Gastrocnemius medialis (tissue), 4 donors: ENCODE results near the gene MGMT. TPM values are rescaled to one million over a fixed set of nuclear protein-coding genes. Genes with fewer than 3 reads are reported as not detected.

Experiments used
- ATAC-seq, 2 donors: fragments of 150-250 bp; one replicate each; pipeline ENCODE4 v1.9.1; 2016
- DNase-seq, 2 donors: peaks; one replicate each; pipeline ENCODE4 v3.0.0-alpha.2; 2019
- H3K27ac ChIP-seq, 4 donors: fragments of 200-600 bp; sonication (generic); 1 replicate in 1 of 4; 2 replicates in 3 of 4; pipeline ENCODE4 v1.5.1; 2016 to 2018; ENCODE audit warnings: mild to moderate bottlenecking in 2 of 4, moderate library complexity in 1 of 4
- H3K27me3 ChIP-seq, 3 donors: fragments of 200-600 bp; sonication (generic) in 2 of 3; 1 replicate in 1 of 3; 2 replicates in 2 of 3; pipeline versions ENCODE4 v1.5.1 to v1.6.0; 2016 to 2019; ENCODE audit warnings: mild to moderate bottlenecking in 1 of 3, moderate library complexity in 1 of 3
- H3K36me3 ChIP-seq, 2 donors: fragments of 200-600 bp; sonication (generic) in 1 of 2; one replicate each; pipeline ENCODE4 v1.5.1; 2017 to 2018
- H3K4me1 ChIP-seq, 2 donors: fragments of 200-600 bp; sonication (generic) in 1 of 2; one replicate each; pipeline ENCODE4 v1.5.1; 2016 to 2017; ENCODE audit warnings: mild to moderate bottlenecking in 2 of 2
- H3K4me3 ChIP-seq, 4 donors: fragments of 200-600 bp; sonication (generic) in 3 of 4; 1 replicate in 1 of 4; 2 replicates in 3 of 4; pipeline ENCODE4 v1.5.1; 2016 to 2019; ENCODE audit warnings: mild to moderate bottlenecking in 2 of 4
- H3K9me3 ChIP-seq, 3 donors: fragments of 200-600 bp; sonication (generic) in 2 of 3; 1 replicate in 1 of 3; 2 replicates in 2 of 3; pipeline ENCODE4 v1.5.1; 2016 to 2019
- CTCF ChIP-seq, 5 experiments: fragments of 450-650 bp in 3 of 5; fragments of 200-600 bp in 2 of 5; sonication (generic) in 2 of 5; IDR thresholded peaks in 4 of 5; conservative IDR thresholded peaks in 1 of 5; 1 replicate in 4 of 5; 2 replicates in 1 of 5; pipeline ENCODE4 v1.5.1; 2016 to 2019; ENCODE audit warnings: antibody characterized with exemption in 5 of 5, mild to moderate bottlenecking in 3 of 5, moderate library complexity in 3 of 5
- POLR2A ChIP-seq, 2 donors: fragments of 450-650 bp; IDR thresholded peaks; one replicate each; pipeline ENCODE4 v1.6.1; 2017; ENCODE audit warnings: antibody characterized with exemption in 2 of 2, mild to moderate bottlenecking in 2 of 2, moderate library complexity in 2 of 2
- in situ Hi-C, 4 donors: fragments of 200-750 bp; cut with MboI; loops; one replicate each; pipeline versions ENCODE4 v1.15.0 to v1.8.0; 2017; ENCODE audit warnings: low sequenced_read_pairs in 4 of 4
- intact Hi-C: fragments of 100-400 bp; cut with DNase I; formaldehyde crosslinking; loops from one replicate; pipeline ENCODE4 v1.15.1; 2023; ENCODE audit warnings: low total_unique reads
- total RNA-seq, 4 donors: library from RNA; depleted of rRNA; stranded (reverse); fragments of >200 nt; gene quantifications; one replicate each; pipeline versions ENCODE4 v1.1.0 to v1.2.3, GENCODE V29; 2016

Gene MGMT
- total RNA-seq, 4 donors from 2014 or later, result 8.9 to 20.7 (median 17.1) TPM

- in situ Hi-C loops (no loop called here), intact Hi-C loops (no loop called here)
- no peaks in the 10 kb centered on the region for H3K36me3 ChIP-seq
- H3K4me3 ChIP-seq, result no peak overlapping the region
- peaks cover 0 to 5% of the 10 kb centered on the region in 2 donors for H3K4me1 ChIP-seq
- no peak overlapping the region for H3K27ac ChIP-seq
- H3K27me3 ChIP-seq, result no peaks in the 10 kb centered on the region
- TF ChIP-seq CTCF (IDR thresholded peaks at IDR 0.05 in 4 of 5, conservative IDR thresholded peaks at IDR 0.05 in 1 of 5), result no peak
- no peak for TF ChIP-seq POLR2A (IDR thresholded peaks at IDR 0.05)
- ATAC-seq (no peak), DNase-seq (no peak)
- H3K9me3 ChIP-seq, result peaks cover 4 to 14% (median 5%) of the 10 kb centered on the region in 3 donors
Observed at GRCh38 chr10:129481641-129482040, 14.6 kb downstream of the MGMT start.

GRCh38 chr10:129483430-129484010 is 16.5 kb downstream of the MGMT start:
- no peak for ATAC-seq
- Histone ChIP-seq H3K36me3 (no peaks in the 10 kb centered on the region), H3K27me3 (no peaks in the 10 kb centered on the region), H3K9me3 (peaks cover 4 to 14% (median 5%) of the 10 kb centered on the region in 3 donors), H3K4me1 (peaks cover 0 to 5% of the 10 kb centered on the region in 2 donors), H3K27ac (no peak overlapping the region), H3K4me3 (no peak overlapping the region)
- DNase-seq, result no peak
- TF ChIP-seq CTCF (IDR thresholded peaks at IDR 0.05 in 4 of 5, conservative IDR thresholded peaks at IDR 0.05 in 1 of 5) (no peak), POLR2A (IDR thresholded peaks at IDR 0.05) (no peak)
- in situ Hi-C loops, result no loop called here
- intact Hi-C loops, result no loop called here

GRCh38 chr10:129486805-129487204 is 19.8 kb downstream of the MGMT start:
- no peak for ATAC-seq

GRCh38 chr10:129491123-129491734 is 24.2 kb downstream of the MGMT start:
- in situ Hi-C loops (no loop called here), intact Hi-C loops (no loop called here)
- Histone ChIP-seq H3K9me3 (peaks cover 0 to 17% (median 0%) of the 10 kb centered on the region in 3 donors), H3K36me3 (no peaks in the 10 kb centered on the region), H3K27ac (no peak overlapping the region), H3K4me3 (no peak overlapping the region), H3K4me1 (peaks cover 0 to 4% of the 10 kb centered on the region in 2 donors), H3K27me3 (no peaks in the 10 kb centered on the region)
- TF ChIP-seq CTCF (IDR thresholded peaks at IDR 0.05 in 4 of 5, conservative IDR thresholded peaks at IDR 0.05 in 1 of 5) (no peak), POLR2A (IDR thresholded peaks at IDR 0.05) (no peak)
- no peak for DNase-seq
- no peak for ATAC-seq

More at GRCh38 chr10:129486805-129487204, 19.8 kb downstream of the MGMT start:
- no peak for DNase-seq
- peaks cover 4 to 27% (median 5%) of the 10 kb centered on the region in 3 donors for H3K9me3 ChIP-seq
- H3K4me1 ChIP-seq, result peaks cover 0 to 5% of the 10 kb centered on the region in 2 donors
- H3K36me3 ChIP-seq, result no peaks in the 10 kb centered on the region
- no peak for TF ChIP-seq CTCF (IDR thresholded peaks at IDR 0.05 in 4 of 5, conservative IDR thresholded peaks at IDR 0.05 in 1 of 5)
- no peak for TF ChIP-seq POLR2A (IDR thresholded peaks at IDR 0.05)
- H3K27ac ChIP-seq, result no peak overlapping the region
- intact Hi-C loops (no loop called here), in situ Hi-C loops (no loop called here)
- no peak overlapping the region for H3K4me3 ChIP-seq
- no peaks in the 10 kb centered on the region for H3K27me3 ChIP-seq
